C4-2B (cell line): Measurements from ENCODE around the gene KRTAP5-1.

Experiments
- ZFX ChIP-seq: fragments of 450-650 bp; IDR thresholded peaks from 2 replicates; pipeline ENCODE4 v1.6.1; 2017
- TF ChIP-seq, protein P1 (sequence below): fragments of 450-650 bp; conservative IDR thresholded peaks from 2 replicates; pipeline ENCODE4 v1.5.1; 2017; ENCODE audit warnings: mild to moderate bottlenecking

- TF ChIP-seq, protein P1, sequence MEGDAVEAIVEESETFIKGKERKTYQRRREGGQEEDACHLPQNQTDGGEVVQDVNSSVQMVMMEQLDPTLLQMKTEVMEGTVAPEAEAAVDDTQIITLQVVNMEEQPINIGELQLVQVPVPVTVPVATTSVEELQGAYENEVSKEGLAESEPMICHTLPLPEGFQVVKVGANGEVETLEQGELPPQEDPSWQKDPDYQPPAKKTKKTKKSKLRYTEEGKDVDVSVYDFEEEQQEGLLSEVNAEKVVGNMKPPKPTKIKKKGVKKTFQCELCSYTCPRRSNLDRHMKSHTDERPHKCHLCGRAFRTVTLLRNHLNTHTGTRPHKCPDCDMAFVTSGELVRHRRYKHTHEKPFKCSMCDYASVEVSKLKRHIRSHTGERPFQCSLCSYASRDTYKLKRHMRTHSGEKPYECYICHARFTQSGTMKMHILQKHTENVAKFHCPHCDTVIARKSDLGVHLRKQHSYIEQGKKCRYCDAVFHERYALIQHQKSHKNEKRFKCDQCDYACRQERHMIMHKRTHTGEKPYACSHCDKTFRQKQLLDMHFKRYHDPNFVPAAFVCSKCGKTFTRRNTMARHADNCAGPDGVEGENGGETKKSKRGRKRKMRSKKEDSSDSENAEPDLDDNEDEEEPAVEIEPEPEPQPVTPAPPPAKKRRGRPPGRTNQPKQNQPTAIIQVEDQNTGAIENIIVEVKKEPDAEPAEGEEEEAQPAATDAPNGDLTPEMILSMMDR = no peak
- TF ChIP-seq ZFX = no peak
These were observed 27.8 kb downstream of the KRTAP5-1 start for GRCh38 chr11:1557051-1557884.
